Stimulated activated CD4-positive, alpha-beta T cell treated with anti-CD3 and anti-CD28 coated beads, Interleukin-1b, Interleukin-23, amount 100 ng/mL, for 24 hours (primary cell): ENCODE results near the gene CREBBP.
"Not testable (repeated sequence)": the region's sequence is repeated elsewhere in the genome, so short reads cannot be mapped to it uniquely, and the experiment has no call there.

Experiments
- DNase-seq, 4 experiments: peaks; one replicate each; pipeline ENCODE4 v3.0.0-alpha.2; 2020; ENCODE audit warnings: low read depth in 4 of 4, low spot score in 1 of 4

CREBBP gene

DNA sequence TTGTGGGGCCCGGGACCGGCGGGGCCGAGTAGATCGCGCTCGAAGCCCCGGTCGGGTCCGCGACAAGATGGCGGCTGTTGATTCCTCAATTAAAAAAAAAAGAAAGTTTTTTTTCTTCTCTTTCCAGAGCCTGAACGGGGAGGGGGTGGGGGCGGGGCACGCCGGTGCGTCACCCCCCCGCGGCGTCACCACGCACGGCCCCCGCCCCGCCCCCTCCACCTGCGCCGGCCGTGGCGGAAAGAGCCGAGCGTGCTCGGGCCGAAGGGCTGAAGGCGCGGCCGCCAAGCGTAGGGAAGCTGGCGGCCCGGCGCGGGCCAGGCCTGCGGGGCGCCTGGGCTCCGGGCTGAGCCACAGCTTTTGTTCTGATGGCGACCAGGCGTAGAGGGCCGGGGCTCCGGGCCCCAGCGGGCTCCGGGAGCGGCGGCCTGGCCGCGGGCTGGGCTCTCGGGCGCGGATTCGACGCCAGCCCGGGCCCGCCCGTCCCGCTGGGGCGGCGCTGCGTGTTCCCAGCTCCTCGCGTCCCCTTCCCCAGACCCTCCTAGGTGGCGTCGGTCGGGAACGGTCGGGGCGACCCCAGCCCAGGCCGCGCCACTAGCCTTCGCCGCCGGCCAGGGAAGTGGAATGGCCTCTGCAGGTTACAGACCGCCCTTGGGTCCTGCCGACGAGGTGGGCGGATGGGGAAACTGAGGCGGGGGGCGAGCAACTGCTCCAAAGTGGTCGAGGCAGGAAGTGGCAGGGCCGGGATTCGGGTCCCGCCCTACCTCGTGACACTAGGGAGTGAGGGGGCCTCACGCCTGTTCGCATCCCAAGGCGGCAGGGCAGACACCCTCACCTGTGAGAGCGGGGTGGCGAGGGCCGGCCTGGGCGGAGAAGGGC, at the start of gene CREBBP:
Gene CREBBP (minus strand): TSS at position 91 of the 876 bp plus-strand sequence. CDS start 797 bp downstream, outside the sequence.
- peak; percentile 59 to 79 (median 72) for DNase-seq

DNA sequence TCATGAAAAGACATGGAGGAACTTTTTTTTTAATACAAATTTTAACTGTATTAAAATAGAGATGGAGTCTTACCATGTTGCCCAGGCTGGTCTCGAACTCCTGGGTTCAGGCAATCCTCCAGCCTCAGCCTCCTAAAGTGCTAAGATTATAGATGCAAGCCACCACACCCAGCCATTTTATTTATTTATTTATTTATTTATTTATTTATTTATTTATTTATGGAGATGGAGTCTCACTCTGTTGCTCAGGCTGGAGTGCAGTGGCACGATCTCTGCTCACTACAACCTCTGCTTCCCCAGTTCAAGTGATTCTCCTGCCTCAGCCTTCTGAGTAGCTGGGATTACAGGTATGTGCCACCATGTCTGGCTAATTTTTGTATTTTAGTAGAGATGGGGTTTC, 46.6 kb upstream of the CREBBP start:
- DNase-seq, result not testable (repeated sequence)

DNA sequence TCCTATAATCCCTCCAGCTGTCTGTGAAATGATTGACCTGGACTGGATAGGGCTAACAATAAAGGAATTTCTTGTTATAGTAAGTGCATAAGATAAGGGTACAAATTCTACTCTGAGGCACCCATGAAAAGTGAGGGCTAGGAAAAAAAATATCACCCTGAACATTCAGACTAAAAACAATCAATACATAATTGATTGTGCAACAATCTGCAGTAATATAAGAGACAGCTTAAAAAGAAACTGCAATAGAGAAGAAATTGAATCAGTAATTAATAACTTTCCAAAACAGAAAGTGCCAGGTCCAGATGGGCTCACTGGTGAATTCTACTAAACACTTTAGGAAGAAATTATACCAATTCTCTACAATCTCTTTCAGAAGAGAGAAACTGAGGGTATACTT, 44.2 kb upstream of the CREBBP start:
- no peak for DNase-seq

DNA sequence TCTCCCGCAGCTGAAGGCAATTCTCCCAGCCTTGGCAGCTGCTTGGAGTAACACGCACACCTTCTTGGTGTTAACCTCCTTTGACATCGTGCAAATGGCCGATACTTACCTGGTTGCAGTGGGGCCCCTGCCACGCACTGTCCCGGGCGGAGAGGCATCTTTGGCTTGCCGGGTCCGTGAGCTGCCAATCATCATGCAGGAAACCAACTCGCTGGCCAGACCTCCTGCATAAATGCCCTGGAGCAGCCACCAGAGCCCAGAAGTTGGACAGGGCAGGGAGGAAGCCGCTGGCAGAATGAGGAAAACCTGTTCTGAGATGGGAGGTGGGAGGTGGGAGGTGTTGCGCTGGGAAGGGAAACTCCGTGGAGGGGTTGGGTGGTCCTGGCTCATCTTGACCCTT, 41.7 kb upstream of the CREBBP start:
- DNase-seq, result no peak

DNA sequence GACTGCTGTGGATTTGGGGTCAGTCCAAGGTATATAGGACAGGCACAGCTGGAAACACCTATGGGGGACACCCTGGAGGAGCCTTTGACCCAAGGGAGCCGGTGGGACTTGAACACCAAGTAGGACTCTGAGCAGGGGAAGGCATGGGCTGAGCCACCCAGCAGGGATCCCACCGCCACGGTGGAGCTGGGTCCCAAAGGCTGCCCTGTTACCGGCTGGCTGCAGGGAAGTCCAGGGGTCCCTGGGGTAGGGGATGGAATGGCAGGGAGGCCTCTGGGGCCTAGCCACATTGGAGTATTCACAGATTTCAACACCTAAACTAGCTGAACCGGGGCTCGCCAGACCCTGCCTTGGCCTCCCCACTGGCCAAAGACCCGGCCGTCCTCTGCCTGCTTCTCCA, 39.7 kb upstream of the CREBBP start:
- no peak for DNase-seq

DNA sequence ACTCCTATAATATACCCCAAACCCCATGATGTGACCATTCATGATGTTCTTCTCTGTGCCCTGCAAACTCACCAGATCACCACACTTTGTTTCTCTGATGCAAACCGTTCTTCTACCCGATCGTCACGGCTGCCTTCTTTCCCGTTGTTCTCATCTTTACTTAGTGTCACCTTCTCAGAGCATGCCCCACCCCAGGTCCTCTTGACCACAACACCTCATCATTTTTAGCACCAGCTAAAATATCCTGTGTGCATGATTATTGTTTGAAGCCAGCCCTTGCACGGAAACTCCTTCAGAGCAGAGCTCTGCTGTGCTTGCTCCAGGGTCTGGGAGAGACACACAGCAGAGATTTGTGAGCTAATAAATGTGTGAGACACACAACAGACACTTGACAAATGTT, 38.9 kb upstream of the CREBBP start:
- DNase-seq, result no peak

DNA sequence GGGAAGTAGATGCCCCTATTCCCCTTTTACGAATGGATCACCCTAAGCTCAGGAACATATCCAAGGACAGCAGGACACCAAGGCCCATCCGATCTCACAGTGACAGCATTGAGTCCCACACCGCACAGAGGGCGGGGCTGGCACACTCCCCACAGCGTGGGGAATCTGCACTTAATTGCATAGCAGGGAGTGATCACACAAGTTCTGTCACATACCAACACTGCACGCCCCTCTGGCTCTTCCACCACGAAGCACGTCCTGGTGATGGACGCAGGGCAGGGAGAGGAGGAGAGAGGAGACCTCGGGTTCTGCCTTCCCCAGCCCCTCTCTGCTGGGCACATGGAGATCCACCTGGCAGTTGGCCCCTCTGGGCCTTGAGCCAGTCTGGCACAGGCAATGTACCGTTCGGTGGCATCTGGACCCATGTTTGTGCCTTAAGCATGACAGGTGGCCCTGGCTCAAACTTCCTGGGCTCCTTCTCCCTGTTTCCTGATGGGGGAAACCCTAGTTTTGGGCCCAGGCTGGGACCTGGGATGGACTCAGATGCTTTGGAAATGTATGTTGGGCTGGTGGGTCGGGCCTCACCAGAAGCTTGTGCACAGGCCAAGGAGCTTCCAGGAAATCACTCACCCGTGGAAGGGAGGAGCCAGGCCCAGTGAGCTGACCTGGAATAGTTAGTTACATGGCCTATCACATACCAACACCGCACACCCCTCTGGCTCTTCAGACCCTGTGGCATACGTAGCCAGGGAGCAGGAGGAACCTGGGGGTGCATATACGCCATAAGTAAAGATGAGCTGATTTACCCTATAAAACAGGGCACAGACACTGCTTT, 35.1 kb upstream of the CREBBP start:
- no peak for DNase-seq

DNA sequence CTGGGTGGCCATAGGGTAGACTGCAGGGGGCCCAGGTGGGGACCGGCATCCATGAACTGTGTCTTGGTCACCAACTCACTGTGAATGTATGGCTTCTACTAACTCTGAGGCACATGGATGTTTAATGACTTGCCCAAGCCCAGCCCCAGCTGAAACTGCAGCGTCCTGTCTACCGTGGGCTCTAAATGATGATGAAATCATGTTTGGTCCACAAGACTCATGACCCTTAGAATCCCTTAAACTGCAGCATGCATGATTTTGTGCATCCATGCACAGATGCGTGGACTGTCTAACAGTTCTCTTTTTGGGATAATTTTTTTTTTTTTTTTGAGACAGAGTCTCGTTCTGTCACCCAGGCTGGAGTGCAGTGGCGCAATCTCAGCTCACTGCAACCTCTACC, 32.4 kb upstream of the CREBBP start:
- DNase-seq, result no peak

DNA sequence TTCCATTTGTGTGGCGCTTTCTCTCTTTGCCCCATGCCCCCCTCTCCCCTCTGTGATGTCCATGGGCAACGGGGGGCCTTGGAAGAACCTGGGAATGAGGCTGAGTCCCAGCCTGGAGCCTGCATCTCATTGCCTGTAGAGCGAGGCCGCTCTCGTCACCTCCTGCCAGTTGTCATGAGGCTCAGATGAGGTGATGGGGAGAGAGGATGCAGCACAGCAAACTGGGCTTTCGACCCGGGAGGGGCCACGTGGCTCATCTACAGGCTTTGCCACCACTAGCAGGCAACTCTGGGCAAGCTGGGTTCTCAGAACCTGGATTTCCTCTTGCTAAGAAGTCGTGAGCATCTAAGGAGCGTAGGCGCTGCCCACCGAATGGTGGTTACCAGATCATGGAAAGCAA, 31.9 kb upstream of the CREBBP start:
- DNase-seq, result no peak

DNA sequence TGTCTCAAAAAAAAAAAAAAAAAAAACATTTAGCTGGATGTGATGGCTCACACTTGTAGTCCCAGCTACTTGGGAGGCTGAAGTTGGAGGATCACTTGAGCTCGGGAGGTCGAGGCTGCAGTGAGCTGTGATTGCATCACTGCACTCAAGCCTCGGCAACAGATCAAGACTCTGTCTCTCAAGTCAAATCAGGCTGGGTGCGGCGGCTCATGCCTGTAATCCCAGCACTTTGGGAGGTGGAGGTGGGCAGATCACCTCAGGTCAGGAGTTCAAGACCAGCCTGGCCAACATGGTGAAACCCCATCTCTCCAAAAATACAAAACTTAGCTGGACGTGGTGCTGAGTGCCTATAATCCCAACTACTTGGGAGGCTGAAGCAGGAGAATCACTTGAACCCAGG, 31.2 kb upstream of the CREBBP start:
- DNase-seq, result not testable (repeated sequence)

DNA sequence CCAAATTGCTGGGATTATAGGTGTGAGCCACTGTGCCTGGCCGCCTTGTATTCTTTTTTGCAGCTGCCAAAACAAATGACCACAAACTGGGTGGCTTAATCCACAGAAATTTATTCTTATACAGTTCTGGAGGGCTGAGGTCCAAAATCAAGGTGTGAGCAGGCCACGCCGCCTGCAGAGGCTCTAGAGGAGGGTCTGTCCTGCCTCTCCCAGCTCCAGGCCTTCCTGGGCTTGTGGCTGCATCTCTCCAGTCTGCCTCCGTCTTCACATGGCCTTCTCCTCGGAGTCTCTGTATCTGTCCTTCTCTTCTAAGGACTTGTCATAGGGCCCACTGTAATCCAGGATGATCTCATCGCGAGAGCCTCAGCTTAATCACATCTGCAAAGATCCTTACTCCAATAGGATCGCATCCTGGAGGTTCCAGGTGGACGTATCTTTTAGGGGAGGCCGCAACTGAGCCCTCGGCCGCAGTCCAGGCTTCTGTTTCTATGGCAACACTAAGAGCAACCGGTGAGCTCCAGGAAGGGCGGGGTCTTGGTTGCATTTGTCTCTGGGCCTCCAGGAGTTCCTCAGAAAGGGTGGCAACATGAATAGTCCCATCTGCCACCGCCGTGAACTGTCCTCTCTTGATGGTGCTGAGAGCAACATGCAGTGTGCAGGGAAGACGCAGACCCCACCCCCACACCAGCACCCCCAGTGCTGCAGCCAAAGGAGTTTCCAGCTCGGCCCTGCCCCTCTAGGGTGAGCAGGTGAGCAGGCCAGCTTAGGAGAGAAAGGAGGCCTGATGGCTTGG, 29.5 kb upstream of the CREBBP start:
- DNase-seq, result no peak

DNA sequence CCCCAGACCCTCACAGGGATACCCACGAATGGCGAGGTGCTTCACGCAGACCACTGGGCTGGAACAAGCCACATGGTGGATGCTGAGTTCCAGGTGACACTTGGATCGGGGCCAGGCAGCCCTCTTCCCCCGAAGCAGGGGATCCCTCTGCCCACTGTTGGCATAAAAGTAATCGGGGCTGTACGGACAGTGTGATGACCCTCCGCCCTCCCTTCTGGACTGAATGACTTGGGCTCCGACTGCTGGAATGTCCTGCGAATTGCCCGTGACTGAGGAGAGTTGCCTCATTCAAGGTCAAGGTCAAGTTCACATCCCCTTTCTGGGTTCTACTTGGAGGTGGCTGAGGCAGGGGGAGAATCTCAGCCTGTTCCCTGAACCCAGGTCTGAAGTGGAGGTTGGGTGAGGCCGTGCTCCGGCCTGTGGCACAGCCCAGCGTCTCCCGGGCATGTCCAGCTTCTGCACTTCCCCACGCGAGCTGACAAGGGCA, 28.5 kb upstream of the CREBBP start:
- DNase-seq, result no peak

DNA sequence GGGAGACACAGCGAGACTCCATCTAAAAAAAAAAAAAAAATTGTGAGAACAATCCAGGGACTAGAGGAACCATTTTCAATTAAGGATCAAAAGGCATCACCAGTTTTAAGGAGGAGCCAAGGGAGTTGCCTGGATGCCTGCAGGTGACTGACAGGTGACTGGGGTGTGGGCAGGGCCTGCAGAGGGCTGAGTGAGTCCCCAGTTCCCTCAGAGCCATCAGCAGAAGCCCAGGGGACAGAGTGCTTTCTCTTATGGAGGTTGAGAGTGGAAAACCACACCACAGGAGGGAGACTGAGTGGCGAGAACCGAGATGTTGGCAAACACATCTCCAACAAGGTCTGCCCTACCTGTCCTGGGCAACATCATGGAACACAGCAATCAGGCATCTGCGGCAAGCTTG, 27.1 kb upstream of the CREBBP start:
- DNase-seq, result no peak

DNA sequence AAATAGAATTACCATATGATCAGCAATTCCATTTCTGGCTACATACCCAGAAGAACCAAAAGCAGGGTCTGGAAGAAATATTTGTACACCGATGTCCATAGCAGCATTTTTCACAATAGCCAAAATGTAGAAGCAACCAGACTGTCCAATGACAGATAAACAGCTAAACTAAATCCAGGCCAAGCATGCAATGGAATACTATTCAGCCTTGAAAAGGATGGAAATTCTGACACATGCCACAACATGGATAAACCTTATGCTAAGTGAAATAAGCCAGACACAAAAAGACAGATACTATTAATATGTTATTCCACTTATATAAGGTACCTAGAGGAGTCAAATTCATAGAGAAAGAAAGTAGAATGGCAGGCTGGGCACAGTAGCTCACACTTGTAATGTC, 25.9 kb upstream of the CREBBP start:
- DNase-seq, result no peak

DNA sequence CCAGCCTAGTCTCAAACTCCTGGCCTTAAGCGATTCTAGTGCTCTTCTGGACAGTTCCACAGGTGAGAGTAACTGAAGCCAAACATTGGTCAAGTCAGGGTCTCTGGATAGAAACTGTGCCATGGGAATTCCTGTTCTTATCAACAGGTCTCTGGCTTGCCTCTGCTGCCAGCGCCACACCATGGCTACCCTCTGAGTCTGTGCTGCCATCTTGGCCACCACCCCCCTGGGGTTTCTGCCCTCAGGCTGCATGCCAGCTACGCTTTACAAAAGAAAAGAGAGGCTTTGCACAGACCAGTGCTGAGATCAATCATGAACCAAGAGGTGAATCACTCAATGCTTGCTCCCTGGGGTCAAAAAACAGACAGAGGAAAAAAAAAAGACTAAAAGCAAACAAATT, 24.4 kb upstream of the CREBBP start:
- DNase-seq, result no peak

DNA sequence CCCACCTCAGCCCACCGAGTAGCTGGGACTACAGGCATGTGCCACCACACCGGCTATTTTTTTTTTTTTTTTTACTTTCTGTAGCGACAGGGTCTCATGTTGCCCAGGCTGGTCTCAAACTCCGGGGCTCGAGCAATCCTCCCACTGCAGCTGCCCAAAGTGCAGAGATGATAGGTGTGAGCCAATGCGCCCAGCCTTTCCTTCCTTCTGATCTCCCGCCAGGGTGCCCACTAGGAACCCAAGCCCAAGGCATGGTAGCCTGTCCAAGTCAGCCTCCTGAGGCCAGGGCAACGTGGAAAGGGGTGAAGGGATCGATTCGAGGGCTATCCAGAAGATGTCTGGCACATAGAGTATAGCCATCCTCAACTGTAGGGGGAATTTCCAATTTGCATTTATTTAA, 9.6 kb upstream of the CREBBP start:
- DNase-seq, result no peak

DNA sequence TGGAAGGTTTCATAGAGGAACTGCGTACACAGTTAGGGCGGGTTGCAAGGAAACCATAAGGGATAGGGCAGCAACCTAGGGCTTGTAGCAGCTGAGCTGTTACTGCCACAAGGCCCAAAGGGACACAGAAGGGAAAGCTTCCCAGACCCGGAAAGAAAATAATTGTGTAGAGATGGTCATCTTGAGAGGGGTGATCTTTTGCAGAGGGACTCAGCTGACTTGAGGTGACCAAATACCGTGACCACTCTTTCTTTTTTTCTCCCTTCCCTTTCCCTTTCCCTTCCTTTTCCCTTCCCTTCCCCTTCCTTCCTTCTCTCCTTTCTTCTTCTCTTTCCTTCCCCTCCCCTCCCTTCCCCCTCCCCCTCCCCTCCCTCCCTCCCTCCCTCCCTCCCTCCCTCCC, 8.5 kb upstream of the CREBBP start:
- no peak for DNase-seq

DNA sequence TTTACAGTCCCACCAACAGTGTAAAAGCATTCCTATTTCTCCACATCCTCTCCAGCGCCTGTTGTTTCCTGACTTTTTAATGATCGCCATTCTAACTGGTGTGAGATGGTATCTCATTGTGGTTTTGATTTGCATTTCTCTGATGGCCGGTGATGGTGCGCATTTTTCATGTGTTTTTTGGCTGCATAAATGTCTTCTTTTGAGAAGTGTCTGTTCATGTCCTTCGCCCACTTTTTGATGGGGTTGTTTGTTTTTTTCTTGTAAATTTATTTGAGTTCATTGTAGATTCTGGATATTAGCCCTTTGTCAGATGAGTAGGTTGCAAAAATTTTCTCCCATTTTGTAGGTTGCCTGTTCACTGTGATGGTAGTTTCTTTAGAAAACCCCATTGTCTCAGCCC, 5.5 kb upstream of the CREBBP start:
- not testable (repeated sequence) for DNase-seq

DNA sequence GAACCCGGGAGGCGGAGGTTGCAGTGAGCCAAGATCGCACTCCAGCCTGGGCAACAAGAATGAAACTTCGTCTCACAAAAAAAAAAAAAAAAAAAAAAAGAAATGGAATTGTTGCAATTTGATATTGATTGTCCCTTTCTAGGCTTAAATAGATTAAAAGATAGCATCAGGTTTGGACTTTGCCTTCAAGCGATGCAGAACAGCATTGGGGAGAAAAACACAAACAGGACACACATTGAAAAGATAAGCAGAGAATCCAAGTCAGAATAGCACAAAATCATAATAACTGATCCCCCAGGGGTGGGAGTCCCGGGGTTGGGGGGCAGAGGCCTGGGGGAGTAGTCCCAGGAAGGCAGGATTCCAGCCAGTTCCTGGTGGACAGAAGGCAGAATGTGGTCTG, 3.9 kb upstream of the CREBBP start:
- DNase-seq, result no peak

DNA sequence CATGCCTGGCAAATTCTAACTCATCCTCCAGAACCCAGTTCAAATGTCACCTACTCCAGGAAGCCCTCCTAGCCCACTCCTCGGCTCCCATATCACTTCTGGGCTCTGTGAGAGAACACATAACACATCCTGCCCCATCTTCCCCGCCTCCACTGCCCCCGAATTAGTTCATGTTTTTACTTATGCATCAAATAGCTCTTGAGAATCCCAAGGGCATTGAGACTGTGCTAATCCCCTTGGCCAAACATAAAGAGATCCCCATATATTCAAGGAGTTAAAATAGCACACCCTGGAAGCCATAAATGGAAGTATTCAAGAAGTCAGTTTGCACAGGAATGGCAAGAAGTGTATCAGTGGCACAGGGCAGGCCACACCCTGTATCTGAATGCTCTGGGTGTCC, 2.0 kb upstream of the CREBBP start:
- no peak for DNase-seq

DNA sequence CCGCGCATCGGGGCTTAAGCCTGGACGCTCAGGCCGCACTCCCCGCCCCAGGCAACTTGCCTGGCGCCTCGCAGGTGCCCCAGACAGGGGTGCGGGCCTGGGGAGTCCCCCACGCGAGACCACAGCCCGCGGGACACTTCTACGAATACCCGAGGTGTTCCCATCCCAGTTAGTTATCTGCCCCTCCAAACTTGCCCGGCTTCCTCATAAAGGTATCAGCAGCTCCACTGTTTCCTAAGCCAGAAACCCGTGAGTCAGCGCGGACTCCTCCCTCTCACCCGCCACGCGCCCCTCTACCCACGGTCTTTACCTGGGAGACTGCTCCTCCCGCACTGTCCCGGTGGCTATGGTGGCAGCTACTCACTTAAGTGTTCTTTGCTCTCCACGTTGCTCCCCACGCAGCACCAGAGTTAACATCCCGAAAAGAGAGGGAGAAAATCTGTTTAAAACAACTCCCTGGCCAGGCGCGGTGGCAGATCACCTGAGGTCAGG, 1.0 kb upstream of the CREBBP start:
- DNase-seq, result no peak
